HEK293 (cell line): ENCODE results near the gene CHN2.

Experiments
- KLF16 ChIP-seq: fragments of 450-650 bp; formaldehyde crosslinking; IDR thresholded peaks from 2 replicates; pipeline ENCODE4 v1.5.1; 2017; ENCODE audit warnings: missing biosample characterization, missing genetic modification characterization
- ZBTB48 ChIP-seq: fragments of 450-650 bp; formaldehyde crosslinking; IDR thresholded peaks from 2 replicates; pipeline ENCODE4 v1.5.1; 2016; ENCODE audit warnings: missing biosample characterization, missing genetic modification characterization
- ZNF274 ChIP-seq, 2 experiments: fragments of 200-500 bp in 1 of 2; fragments of 450-650 bp in 1 of 2; sonication (Bioruptor generic) in 1 of 2; formaldehyde crosslinking in 1 of 2; IDR thresholded peaks; 2 replicates each; pipeline versions ENCODE4 v1.5.1 to v1.6.1; 2014 to 2016; ENCODE audit warnings: borderline replicate concordance in 1 of 2, inconsistent platforms in 1 of 2, low read length in 1 of 2, missing biosample characterization in 1 of 2, missing genetic modification characterization in 1 of 2
- ZNF416 ChIP-seq: fragments of 450-650 bp; formaldehyde crosslinking; IDR thresholded peaks from 2 replicates; pipeline ENCODE4 v1.5.1; 2016; ENCODE audit warnings: missing biosample characterization, missing genetic modification characterization
- ZNF423 ChIP-seq: fragments of 450-650 bp; formaldehyde crosslinking; IDR thresholded peaks from 2 replicates; pipeline ENCODE4 v1.5.1; 2016; ENCODE audit warnings: missing biosample characterization, missing genetic modification characterization
- ZNF76 ChIP-seq: fragments of 450-650 bp; formaldehyde crosslinking; IDR thresholded peaks from 2 replicates; pipeline ENCODE4; 2016; ENCODE audit warnings: low read depth, missing biosample characterization, missing genetic modification characterization, borderline replicate concordance
- TF ChIP-seq, protein P1 (sequence below): fragments of 450-650 bp; formaldehyde crosslinking; IDR thresholded peaks from 2 replicates; pipeline ENCODE4 v1.5.1; 2016; ENCODE audit warnings: missing biosample characterization, missing genetic modification characterization

DNA sequence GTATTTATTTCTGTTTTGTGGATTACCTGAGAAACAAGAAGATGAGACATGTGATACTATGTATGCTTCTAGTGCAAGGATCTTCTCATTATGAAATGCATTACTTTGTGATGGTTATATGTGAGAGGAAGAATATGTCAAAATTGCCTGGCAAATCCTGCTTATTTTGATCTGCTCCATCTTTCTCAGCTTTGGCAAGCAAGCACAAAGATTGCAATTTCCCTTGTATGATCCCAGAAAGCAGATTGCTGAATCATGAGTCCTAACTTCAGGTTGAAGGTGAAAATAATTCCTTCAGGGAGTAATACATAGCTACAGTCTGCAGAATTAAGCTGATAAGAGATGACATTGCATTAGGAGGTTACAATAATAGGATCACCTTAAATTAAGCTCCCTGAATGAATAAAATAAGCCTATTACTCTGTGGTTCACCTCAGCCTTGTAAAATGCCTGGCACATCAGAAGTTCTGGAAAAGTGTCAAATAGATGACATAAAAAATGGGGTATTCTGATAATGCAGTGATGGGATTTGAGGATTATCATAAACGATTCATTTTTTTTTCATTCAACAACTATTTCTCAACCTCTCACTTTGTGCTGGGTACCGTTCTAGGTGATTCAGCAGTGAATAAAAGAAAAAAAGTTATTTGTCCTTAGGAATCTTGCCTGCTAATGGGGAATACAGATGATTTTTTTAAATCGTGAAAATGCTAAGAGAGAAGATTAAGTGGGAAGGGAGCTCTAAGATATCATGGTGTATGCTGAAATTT lies 120.7 kb downstream of the CHN2 start:
- TF ChIP-seq, protein P1, sequence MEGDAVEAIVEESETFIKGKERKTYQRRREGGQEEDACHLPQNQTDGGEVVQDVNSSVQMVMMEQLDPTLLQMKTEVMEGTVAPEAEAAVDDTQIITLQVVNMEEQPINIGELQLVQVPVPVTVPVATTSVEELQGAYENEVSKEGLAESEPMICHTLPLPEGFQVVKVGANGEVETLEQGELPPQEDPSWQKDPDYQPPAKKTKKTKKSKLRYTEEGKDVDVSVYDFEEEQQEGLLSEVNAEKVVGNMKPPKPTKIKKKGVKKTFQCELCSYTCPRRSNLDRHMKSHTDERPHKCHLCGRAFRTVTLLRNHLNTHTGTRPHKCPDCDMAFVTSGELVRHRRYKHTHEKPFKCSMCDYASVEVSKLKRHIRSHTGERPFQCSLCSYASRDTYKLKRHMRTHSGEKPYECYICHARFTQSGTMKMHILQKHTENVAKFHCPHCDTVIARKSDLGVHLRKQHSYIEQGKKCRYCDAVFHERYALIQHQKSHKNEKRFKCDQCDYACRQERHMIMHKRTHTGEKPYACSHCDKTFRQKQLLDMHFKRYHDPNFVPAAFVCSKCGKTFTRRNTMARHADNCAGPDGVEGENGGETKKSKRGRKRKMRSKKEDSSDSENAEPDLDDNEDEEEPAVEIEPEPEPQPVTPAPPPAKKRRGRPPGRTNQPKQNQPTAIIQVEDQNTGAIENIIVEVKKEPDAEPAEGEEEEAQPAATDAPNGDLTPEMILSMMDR (tag by site-specific recombination), result no peak
- TF ChIP-seq ZNF274 (IDR thresholded peaks at IDR 0.05; ENCODE audit: low read length), result no peak
- no peak for TF ChIP-seq ZNF274 (tag by site-specific recombination; IDR thresholded peaks at IDR 0.05; ENCODE audit: borderline replicate concordance)
- TF ChIP-seq ZBTB48 (tag by site-specific recombination), result no peak
- TF ChIP-seq ZNF416, result no peak
- TF ChIP-seq KLF16 (tag by site-specific recombination), result no peak
- no peak for TF ChIP-seq ZNF76
- TF ChIP-seq ZNF423 (tag by site-specific recombination), result no peak
